ENCODE data around the gene PRKCA.

PRKCA gene

DNA sequence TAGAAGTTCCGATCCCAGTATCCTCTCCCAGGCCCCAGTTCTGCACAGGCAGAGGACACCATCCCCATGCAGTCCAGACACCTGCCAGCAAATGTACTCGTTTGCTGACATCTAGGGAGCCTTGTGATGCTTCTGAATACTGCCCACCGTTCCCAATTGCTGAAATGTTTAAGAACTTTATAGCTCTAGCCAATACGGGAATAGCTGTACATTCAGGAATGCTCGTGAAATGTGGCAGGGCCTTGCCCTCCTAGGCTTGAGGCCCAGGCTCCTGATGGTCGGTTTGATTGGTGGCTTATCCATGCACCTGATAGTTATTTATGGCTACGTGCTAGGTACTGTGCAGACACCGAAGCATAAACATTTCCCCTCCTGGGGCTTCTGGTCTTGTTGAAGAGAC, 255.5 kb downstream of the PRKCA start:
- DNase-seq: no peak

DNA sequence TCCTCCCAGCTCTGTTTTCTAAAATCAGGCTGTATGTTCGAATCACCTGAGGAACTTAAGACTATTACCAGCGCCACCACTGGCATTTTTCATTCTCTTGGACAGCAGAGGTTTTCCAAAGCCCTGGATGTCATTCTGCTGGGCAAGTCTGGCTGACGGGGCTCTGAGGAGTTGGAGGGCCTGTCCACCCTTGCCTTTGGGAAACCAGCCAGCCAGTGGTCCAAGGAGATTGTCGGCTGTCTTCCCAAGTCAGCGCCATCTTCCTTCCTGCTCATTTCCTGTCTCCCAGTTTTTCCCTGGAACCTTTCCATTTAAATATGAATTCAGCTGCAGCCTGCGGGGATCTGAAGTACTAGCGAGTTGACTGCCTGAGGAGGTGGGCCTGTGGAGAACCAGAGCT, 258.3 kb downstream of the PRKCA start:
- no peak for DNase-seq

DNA sequence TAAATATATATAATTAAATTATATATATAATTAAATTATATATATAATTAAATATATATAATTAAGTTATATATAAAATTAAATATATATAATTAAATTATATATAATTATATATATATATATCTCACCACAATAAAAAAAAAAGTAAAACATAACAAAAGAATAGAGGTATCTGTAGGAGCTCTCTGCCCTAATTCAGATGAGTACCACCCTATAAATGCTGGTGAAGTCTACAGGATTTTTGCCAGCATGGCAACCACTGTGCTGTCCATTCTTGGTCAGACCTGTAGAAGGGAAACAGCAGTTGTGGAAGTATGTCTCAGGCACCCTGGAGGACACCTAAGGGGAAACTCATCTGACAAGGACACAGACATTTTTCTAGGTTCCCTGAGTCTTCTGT, 259.7 kb downstream of the PRKCA start:
- no peak for DNase-seq

DNA sequence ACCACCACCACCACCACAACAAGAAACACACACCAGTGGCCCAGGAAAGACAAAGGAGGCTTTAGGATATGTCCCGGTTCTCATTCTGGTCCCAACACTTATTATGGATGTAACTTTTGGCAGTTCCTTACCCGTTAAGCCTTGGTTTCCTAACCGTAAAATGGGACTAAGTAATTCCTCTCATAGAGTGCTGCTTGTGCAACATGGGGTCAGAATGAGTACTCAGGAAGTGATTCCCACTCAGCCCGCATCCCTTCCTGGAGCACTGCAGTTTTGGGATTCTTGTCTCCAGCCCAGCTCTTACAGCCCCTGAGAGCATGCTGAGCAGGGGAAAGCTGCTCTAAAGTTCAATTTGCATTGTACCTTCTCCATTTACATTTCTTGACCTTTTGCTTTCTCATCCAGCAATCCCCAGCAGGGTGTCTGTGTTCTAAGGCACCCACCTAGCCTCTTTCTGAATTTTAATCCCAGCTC, 262.6 kb downstream of the PRKCA start:
- DNase-seq: no peak

DNA sequence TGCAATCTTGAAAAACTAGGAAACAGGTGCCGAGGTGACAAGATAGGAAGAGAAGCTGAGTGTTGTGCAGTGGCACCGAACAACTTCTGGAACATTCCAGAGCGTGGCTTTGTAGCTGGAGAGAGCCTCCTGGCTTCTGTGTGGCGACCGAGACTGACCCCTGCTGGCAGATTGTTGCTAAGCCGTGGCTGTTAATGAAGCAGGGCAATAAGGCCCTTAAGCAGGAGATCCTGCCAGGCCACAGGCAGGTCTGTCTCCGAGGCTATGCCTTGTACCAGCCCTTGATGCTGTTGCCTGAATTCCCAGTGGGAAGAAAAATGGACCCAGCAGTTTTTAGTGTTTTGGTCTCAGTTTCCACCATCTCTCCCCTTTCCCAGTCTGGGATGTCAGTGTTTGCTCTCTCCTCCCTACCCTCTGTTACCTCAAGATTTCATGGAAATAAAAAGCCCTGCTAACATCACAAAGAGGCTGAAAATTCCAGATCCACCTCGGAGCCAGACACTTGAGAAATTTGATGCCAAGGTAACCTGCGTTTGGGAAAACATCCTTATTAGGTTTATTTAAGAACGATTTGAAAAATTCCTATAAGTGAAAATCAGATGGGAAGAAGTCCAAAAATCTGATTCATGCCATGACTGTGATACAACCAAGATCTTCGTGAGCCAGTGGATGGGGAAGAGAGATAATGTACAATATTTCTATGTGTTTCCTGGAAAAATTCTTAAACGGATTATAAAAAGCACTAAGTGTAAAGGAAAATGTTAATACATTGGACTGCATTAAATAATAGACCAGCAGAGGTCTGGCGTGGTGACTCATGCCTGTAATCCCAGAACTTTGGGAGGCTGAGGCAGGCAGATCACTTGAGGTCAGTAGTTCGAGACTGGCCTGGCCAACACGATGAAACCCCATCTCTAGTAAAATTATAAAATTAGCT, 265.1 kb downstream of the PRKCA start:
- DNase-seq: peak; percentile 35

DNA sequence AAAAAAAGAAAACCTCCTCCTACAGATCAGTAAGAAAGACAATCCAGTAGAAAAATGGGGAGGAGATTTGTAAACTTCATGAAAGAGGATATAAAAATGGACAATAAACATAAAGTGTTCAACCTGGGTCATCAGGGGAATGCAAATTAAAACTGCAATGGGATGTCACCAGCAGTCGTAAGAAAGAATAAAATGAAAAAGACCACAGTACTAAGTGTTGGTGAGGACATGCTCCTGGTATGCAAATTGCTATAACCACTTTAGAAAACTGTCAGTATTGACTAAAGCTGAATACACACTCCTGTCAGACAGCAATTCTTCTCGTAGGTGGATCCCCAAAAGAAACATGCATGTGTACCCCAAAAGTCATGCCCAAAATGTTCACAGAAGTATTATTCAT, 267.2 kb downstream of the PRKCA start:
- DNase-seq: no peak

DNA sequence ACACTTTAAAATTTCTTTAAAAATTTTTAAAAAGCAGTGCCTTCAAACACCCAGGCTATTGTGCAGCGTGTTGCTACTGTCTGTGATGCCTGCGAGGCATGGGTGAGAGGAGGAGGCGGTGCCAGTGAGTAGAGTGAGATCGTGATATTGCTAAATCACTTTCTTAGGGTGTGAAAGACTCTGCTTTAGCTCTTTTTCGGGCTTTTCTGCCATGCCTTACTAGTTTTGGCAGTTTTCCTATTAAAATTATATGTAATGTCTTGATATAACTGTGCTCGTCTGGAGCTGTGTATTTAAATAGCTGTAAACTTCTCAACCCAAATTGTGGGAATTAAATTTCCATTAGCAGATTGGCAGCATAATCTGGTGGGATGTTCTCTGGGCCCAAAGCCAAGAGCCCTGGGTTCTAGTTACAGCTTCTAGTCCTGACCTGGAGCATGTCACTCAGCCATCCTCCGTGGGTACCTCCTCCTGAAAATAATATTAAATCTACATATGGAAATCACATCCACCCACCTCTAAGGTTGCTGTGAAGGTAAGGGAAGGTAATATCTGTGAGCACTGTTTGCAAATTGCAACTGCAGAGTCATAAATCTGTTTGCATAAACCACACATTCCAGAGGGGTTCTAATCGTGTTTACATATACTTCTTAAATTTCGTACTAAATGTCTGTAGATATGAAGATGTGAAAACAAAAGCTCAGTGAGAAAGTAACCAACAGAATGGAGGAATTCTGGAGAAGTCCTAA, 268.2 kb downstream of the PRKCA start:
- no peak for DNase-seq

DNA sequence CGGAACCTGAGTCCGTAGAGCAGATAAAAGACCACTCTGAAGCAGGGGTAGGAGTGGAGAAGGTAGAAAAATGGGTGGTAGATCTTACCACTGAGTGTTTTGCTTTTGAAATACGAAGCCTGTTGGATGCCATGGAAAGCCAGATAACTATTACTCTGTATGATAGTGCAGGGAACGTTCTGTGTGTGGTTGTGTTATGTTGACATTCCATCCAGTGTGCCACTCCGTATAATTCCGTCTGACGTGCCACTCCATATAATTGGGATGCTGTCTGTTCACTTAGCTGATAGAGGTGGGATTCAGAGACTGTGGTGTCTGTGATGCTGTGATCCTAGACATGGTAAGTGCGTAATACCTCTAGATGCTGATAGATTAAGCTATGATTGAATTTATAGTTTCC, 269.3 kb downstream of the PRKCA start:
- no peak for DNase-seq

DNA sequence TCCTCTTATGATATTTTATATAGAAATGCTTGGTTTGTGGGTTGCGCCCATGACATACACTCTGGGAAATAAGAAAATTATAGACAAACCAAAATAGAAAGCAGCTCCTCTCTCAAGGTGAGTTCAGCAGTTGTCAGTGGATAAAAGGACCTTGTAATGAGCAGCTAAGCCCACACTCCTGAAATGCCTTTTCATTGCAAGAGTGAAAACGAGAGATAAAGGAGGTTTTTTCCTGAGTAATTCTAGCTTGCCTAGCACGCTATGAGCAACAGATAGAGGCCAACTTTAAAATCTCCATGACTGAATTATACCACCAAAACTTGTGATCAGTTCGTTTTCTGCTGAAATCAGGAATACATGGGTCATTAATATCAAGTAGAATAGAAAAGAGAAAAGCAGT, 270.7 kb downstream of the PRKCA start:
- no peak for DNase-seq

DNA sequence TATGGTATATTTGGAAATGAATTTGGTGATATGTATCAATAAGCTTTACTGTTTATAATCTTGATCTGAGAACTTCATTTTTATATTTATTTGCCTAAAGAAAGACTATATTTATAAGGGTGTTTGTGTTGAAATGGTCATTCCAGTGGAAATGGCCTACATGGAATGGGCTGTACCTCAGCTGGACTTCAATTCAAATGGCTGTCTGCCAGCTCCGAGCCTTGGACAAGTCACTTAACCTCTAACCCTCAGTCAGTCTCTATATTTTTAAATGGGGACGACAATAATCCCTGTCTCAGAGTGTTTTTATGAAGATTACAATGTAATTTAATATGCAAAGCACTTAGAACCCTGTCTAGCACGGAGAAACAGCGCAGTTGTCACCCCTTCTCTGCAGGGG, 271.7 kb downstream of the PRKCA start:
- no peak for DNase-seq

DNA sequence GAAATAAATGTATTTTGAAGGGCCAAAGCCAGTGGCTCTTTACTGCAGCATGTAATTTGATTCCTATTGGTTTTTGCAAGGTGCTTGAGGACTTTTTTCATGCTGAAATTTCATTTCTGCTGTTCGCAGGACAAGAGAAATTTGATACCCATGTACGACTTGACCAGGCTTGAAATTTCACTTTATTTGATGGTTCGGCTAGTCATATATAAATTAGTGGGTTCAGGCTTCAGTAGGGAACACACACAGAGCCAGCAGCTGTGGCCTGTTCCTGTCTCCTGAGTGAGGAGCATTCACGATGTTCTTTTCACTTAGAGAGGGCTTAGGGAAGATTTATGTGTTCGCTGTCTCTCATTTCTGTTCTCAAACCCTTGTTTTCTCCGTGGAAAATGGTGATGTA, 274.1 kb downstream of the PRKCA start:
- peak; percentile 87 for DNase-seq

DNA sequence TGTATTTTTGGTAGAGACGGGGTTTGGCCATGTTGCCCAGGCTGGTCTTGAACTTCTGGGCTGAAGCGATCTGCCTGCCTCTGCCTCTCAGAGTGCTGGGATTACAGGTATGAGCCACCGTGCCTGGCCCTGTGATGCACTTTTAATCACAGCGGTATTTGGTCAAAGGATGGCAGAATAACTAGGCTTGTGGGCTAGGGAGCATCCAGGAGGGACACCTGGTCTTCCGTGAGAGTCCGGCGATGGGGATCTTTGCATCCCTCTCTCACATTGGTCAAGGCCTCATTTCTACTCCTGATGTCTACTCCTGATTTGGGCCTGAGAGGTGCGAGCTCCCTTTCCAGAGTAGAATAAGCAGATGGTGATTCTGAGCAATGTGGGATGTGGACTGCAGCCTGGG, 274.6 kb downstream of the PRKCA start:
- no peak for DNase-seq

DNA sequence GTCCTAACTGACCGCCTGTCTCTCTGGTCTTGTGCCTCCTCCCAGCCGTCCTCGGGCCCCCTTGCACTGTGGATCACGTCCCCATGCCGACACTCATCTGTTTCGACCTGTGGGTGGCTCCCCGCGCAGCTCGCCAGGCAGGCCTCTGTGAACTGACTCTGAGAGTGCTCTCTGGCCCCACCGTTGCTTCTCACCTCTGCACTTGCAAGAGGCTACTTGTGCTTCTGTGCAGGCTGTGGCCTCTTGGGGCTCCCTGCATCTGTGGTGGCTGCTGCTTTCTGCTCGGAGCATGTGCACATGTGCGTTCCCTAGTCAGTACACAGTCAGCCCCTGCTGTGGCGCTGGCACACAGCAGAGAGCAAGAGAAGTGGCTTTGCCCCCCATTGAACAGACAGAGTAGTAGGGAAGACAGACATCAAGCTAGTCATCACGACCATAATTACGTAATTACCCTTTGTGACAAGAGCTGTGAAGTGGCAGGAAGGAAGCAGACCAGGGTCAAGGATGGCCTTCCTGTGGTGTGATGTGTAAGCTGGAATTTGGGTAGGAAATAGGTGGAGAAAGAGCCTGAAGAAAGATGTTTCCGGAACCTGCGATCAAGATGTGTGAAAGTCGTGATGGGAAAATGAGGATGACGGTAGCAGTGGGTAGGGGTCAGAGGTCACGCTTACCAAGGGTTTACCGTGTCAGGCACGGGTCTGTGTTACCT, 276.5 kb downstream of the PRKCA start:
- DNase-seq: no peak

DNA sequence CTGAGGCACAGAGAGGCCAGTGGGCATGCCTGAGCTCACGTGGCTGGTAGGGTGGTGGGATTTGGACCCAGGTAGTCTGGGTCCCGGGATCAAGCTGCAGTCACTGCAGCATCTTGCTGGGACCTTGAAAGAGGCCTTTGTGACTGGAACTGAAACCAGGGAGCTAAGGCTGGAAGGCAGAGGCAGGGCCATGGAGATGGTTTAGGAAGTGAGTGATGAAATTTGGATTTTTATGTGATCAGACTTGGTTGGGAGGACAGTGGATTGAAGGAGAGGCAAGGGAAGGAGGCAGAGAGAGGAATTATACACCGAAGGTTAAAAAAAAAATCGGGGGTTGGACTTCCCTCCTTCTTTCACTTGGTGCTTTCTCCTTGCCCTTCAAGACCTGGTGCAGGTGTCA, 277.1 kb downstream of the PRKCA start:
- DNase-seq: no peak

DNA sequence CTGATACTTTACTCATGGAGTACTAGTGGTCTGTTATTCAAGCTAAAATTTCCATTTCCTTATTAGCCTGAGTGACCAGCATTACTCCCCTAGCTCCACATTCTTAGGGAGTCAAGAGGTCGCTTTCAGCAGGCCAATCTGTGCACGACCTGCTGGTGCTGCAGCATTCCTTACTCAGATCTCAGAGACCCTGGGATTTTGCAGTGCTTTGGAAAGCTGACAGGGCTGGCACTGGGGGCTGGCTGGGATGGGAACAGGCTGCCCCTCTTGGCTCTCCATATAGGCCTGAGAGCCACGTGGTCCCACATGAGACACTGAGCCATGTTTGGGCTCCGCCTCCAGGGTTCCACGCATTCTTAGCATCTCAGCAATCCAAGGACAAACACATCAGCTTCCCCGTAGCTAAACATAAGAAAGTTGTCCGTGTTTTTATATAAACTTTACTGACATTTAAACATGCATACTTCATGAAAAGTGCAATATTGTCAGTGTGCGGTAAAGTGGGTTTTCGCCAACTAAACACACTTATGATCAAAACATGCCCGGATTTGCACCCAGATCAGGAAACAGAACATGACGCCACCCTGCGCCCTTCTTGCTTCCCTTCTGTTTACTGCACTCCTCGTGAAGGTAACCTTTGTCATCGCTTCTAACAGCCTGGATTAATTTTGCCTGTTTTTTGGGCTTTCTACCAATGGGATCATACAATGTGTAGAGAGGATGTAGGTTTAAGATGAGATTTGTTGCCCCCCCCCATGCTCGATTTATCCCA, 278.0 kb downstream of the PRKCA start:
- no peak for DNase-seq

DNA sequence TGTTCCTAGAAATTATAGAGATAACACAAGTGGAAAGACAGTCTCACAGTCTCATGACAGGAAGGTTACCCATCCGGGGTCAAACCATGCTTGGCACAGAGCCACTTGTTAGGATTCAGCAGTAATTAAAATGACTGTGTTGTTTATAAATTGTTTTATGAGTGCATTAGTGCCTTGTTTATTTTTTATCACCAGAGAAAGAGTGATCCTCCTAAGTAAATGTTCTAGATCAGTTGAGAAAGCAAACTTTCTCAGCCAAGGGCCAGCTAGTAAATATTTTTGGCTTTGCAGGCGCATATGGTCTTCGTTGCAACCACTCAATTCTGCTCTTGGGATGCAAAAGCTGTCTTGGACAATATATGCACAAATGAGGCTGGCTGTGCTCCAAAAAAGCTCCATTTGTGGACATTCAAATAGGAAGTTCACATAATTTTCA, 278.6 kb downstream of the PRKCA start:
- DNase-seq: peak; percentile 48

DNA sequence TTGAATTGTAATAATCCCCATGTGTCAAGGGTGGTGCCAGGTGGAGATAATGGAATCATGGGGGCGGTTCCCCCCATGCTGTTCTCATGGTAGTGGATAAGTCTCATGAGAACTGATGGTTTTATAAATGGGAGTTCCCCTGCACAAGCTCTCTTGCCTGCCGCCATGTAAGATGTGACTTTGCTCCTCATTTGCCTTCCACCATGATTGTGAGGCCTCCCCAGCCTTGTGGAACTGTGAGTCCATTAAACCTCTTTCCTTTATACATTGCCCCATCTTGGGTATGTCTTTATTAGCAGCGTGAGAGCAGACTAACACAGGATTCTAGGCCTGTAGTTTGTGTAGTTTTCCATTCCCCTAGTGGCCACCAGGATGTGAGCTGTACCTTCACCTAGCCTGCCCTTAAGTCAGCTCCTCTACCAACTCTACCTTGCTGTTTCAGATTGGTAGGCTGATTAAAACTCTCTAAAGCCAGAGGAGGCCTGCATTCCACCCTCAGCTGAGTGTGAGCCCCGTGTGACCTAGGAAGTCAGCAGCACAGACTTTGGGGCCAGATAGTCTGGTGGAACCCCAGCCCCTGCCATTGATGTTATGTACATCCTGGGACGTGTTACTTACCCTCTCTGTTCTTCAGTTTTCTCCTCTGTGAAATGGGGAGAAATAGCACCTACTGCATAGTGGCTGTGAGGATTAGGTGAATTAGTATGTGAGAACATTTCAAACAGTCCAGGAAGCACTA, 280.1 kb downstream of the PRKCA start:
- DNase-seq: no peak

DNA sequence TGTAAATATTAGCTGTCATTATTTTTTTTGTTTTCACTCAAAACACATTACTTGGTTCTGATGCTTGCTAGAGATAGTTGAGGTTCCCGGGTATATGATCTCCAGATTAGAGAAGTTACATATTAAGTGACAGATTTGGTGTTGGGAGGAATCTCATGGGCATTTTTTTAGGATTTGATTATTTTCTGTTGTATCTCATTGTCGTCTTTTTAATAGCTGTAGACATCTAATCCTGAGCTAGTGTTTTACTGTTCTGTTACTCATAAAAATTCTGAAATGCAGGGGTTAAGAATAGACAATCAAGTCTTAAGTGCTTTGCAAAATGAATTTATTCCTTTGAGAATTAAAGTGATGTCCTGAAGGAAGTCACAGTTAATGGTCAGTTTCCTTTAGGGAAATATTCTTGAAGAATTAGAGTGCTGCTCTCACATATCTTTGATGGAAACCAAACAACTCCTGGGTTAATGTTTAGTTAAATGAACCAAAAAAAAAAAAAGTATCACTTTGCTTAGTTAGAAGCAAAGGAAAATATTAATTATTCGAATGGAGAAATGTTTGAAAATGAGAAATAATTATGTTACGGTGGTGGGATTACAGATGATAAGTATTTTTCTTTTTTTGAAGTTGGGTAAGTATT, 280.8 kb downstream of the PRKCA start:
- no peak for DNase-seq

DNA sequence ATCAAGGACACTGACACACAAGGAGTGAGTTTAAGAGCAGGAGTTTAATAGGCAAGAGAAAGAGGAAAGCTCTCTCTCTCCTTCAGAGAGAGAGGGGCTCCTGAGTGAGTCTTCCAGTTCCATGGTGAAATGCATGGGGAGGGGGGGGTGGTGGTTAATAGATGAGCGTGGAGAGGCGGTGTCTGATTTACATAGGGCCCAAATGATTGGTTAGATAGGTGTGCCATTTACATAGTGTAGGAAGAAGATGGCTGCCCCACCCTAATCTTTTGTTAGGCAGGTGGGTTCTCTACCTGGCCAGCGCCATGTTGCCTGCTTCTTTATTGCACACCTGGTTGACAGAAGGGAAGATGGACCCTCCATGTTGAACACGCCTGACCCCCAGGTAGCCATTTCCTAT, 282.5 kb downstream of the PRKCA start:
- DNase-seq: no peak

DNA sequence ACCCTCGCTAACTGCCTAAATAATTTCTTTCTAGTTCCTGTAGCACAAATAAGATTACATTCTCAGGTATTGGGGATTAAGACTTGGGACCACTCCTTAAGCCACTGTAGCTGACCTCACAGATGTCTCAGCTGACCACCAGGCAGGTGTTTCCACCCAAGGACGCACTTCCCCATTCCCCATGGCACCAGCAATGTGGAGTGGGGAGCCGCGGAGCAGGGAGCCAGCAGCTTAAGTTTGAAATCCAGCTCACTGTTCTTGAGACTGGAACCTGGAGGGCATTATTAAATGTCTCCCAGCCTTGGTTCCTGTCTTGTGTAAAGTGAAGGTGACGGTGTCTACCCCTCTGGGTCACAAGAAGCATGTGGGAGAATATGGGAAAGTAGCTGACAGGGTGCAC, 283.1 kb downstream of the PRKCA start:
- no peak for DNase-seq

DNA sequence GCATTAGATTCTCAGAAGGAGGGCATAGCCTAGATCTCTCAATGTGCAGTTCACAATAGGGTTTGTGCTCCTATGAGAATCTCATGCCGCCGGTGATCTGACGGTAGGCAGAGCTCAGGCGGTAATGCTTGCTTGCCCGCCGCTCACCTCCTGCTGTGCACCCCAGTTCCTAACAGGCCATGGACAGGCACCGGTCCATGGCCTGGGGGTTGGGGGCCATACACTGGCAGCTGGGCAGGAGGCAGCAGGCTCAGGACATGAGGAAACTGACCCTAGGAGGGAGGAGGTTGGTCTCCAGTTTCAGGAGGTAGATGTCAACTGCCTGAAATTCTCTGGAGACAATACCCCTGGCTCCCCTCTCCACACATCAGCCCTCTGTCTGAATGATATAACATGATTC, 287.5 kb downstream of the PRKCA start:
- no peak for DNase-seq
